GM23338 (cell line): ENCODE results near the gene DGKD. TPM values are rescaled to one million over a fixed set of nuclear protein-coding genes. Genes with fewer than 3 reads are reported as not detected.
A peak's percentile ranks its signal among the peaks of the same experiment; 100 is the strongest.

Source experiments
- ATAC-seq: fragments of 200-7000 bp; cut with Tn5 transposase; 3 replicates; pipeline ENCODE4 v1.9.1; 2020
- DNase-seq: peaks from one replicate; pipeline ENCODE4 v3.0.0-alpha.2; 2015; ENCODE audit warnings: low spot score
- H2AFZ ChIP-seq: fragments of 200-600 bp; sonication (generic); 2 replicates; pipeline ENCODE4 v1.8.0; 2016; ENCODE audit warnings: antibody characterized with exemption, mild to moderate bottlenecking, moderate library complexity
- H3F3A ChIP-seq: fragments of 200-600 bp; sonication (generic); replicated peaks from 2 replicates; pipeline ENCODE4 v1.8.0; 2017; ENCODE audit warnings: antibody characterized with exemption, mixed run types, low read depth
- H3K27ac ChIP-seq: fragments of 200-600 bp; sonication (generic); 2 replicates; pipeline ENCODE4 v1.6.1; 2016; ENCODE audit warnings: low read depth
- H3K27me3 ChIP-seq: fragments of 200-600 bp; sonication (generic); 2 replicates; pipeline ENCODE4 v1.8.0; 2016; ENCODE audit warnings: mild to moderate bottlenecking, mixed run types, moderate library complexity; ENCODE audit not compliant: insufficient read depth
- H3K36me3 ChIP-seq: fragments of 200-600 bp; sonication (generic); 2 replicates; pipeline ENCODE4 v1.8.0; 2016; ENCODE audit warnings: mild to moderate bottlenecking; ENCODE audit not compliant: insufficient read depth
- H3K4me1 ChIP-seq: fragments of 200-600 bp; sonication (generic); 2 replicates; pipeline ENCODE4 v1.8.0; 2016; ENCODE audit warnings: mild to moderate bottlenecking, moderate library complexity; ENCODE audit not compliant: insufficient read depth
- H3K4me2 ChIP-seq: fragments of 200-600 bp; sonication (generic); 2 replicates; pipeline ENCODE4 v1.7.1; 2017; ENCODE audit warnings: mixed run types
- H3K4me3 ChIP-seq: fragments of 200-600 bp; sonication (generic); 2 replicates; pipeline ENCODE4 v1.6.1; 2016; ENCODE audit warnings: mixed run types
- H3K79me2 ChIP-seq: fragments of 200-600 bp; sonication (generic); replicated peaks from 2 replicates; pipeline ENCODE4 v1.8.0; 2017; ENCODE audit warnings: mild to moderate bottlenecking; ENCODE audit not compliant: insufficient read depth
- H3K9me2 ChIP-seq: fragments of 200-600 bp; sonication (generic); 2 replicates; pipeline ENCODE4 v1.8.0; 2017; ENCODE audit not compliant: insufficient read depth
- H4K20me1 ChIP-seq: fragments of 200-600 bp; sonication (generic); replicated peaks from 2 replicates; pipeline ENCODE4 v1.8.0; 2017; ENCODE audit warnings: mild to moderate bottlenecking; ENCODE audit not compliant: insufficient read depth
- H3K27ac Mint-ChIP-seq: 2 replicates; pipeline ENCODE4 v1.8.0; 2020; ENCODE audit warnings: inconsistent platforms, mild to moderate bottlenecking, moderate library complexity, mixed read lengths
- H3K27me3 Mint-ChIP-seq: 3 replicates; pipeline ENCODE4 v1.8.0; 2022; ENCODE audit warnings: low read depth, mild to moderate bottlenecking, moderate library complexity, mixed read lengths, inconsistent platforms; ENCODE audit not compliant: insufficient read depth, poor library complexity
- H3K36me3 Mint-ChIP-seq: 3 replicates; pipeline ENCODE4 v1.8.0; 2021; ENCODE audit warnings: low read depth, mild to moderate bottlenecking, inconsistent platforms, moderate library complexity, mixed read lengths
- H3K4me1 Mint-ChIP-seq: 3 replicates; pipeline ENCODE4 v1.8.0; 2020; ENCODE audit warnings: mild to moderate bottlenecking, inconsistent platforms, mixed read lengths
- H3K4me3 Mint-ChIP-seq: 3 replicates; pipeline ENCODE4 v1.8.0; 2021; ENCODE audit warnings: moderate library complexity, mild to moderate bottlenecking, inconsistent platforms, mixed read lengths
- H3K9me3 Mint-ChIP-seq: 3 replicates; pipeline ENCODE4 v1.8.0; 2020; ENCODE audit warnings: moderate library complexity, mild to moderate bottlenecking, inconsistent platforms, mixed read lengths
- ETS1 ChIP-seq: IDR thresholded peaks from 2 replicates; pipeline ENCODE4 v1.6.1; 2016; ENCODE audit warnings: antibody characterized with exemption
- EZH2 ChIP-seq: fragments of 200-600 bp; sonication (generic); IDR thresholded peaks from one replicate; pipeline ENCODE4 v1.8.0; 2017; ENCODE audit warnings: antibody characterized with exemption, mild to moderate bottlenecking, low read depth; ENCODE audit not compliant: unreplicated experiment
- EZH2phosphoT487 ChIP-seq: fragments of 200-600 bp; sonication (generic); IDR thresholded peaks from one replicate; pipeline ENCODE4 v1.8.1; 2018; ENCODE audit warnings: antibody characterized with exemption; ENCODE audit not compliant: unreplicated experiment
- JUNB ChIP-seq: IDR thresholded peaks from one replicate; pipeline ENCODE4 v1.6.1; 2016; ENCODE audit warnings: antibody characterized with exemption; ENCODE audit not compliant: unreplicated experiment
- NANOG ChIP-seq: IDR thresholded peaks from 2 replicates; pipeline ENCODE4 v1.6.1; 2016; ENCODE audit warnings: antibody characterized with exemption, borderline replicate concordance
- POLR2AphosphoS5 ChIP-seq: IDR thresholded peaks from 2 replicates; pipeline ENCODE4 v1.6.1; 2016; ENCODE audit warnings: antibody characterized with exemption, low read depth
- STAT1 ChIP-seq: IDR thresholded peaks from one replicate; pipeline ENCODE4 v1.6.1; 2016; ENCODE audit warnings: antibody characterized with exemption; ENCODE audit not compliant: unreplicated experiment
- polyA plus RNA-seq: library from polyadenylated mRNA; unstranded; fragments of >200 nt; fragmentation: Nextera tagmentation; extraction: Ambion mirVana; gene quantifications from 2 replicates; pipeline ENCODE4 v1.2.1, GENCODE V29; 2016
- total RNA-seq: library from RNA; depleted of rRNA; stranded (reverse); fragments of >200 nt; shearing (Covaris generic); gene quantifications from 2 replicates; pipeline ENCODE4 v1.2.3, GENCODE V29; 2014
- TF ChIP-seq, protein P1 (sequence below): fragments of 250-450 bp; sonication (Bioruptor Pico); IDR thresholded peaks from 2 replicates; pipeline ENCODE4 v1.5.0; 2020; ENCODE audit warnings: mild to moderate bottlenecking, moderate library complexity
- TF ChIP-seq, protein P2 (sequence below): IDR thresholded peaks from one replicate; pipeline ENCODE4 v1.6.1; 2018; ENCODE audit warnings: antibody characterized with exemption; ENCODE audit not compliant: unreplicated experiment

DGKD gene
- total and polyA plus RNA-seq, 2 experiments from 2014 or later: 11.1 to 23.4 TPM

DNA sequence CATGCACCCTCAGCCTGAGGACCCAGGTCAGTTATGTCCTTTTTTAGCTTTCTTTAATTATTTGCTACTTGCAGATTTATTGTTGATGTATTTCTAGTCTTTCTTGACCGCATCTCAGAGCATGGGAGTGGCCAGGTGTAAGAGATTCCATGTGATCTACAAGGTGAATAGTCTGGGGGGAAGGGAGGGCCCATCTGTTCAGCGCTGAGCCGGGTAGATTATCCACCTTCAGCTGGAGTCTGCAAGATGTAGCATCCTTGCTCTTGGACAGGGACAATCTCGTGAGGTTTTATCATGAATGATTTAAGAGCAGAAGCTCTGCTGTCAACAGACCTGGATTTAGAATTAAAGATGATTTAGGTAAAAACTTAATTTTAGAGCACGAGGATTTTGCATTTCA, 12.0 kb upstream of the DGKD start:
- Histone ChIP-seq H3K4me3 (no peak overlapping the region), H3K9me2 (peaks cover 2% of the 10 kb centered on the region; the same call in 1 of the 2 replicates), H2AFZ (peak overlapping the region; percentile 76), H3K27ac (no peak overlapping the region), H3K79me2 (no peaks in the 10 kb centered on the region), H3K4me1 (no peaks in the 10 kb centered on the region), H3K4me2 (no peak overlapping the region), H4K20me1 (no peaks in the 10 kb centered on the region), H3K27me3 (no peaks in the 10 kb centered on the region), H3K36me3 (no peaks in the 10 kb centered on the region), H3F3A (no peaks in the 10 kb centered on the region)
- H3K9me3 Mint-ChIP-seq: no peaks in the 10 kb centered on the region; the same call in 2 of the 3 replicates
- peaks cover 15% of the 10 kb centered on the region for H3K27me3 Mint-ChIP-seq
- TF ChIP-seq POLR2AphosphoS5 (no peak), ETS1 (no peak), EZH2 (no peak), EZH2phosphoT487 (no peak), NANOG (no peak), STAT1 (no peak), JUNB (no peak)
- TF ChIP-seq, protein P1, sequence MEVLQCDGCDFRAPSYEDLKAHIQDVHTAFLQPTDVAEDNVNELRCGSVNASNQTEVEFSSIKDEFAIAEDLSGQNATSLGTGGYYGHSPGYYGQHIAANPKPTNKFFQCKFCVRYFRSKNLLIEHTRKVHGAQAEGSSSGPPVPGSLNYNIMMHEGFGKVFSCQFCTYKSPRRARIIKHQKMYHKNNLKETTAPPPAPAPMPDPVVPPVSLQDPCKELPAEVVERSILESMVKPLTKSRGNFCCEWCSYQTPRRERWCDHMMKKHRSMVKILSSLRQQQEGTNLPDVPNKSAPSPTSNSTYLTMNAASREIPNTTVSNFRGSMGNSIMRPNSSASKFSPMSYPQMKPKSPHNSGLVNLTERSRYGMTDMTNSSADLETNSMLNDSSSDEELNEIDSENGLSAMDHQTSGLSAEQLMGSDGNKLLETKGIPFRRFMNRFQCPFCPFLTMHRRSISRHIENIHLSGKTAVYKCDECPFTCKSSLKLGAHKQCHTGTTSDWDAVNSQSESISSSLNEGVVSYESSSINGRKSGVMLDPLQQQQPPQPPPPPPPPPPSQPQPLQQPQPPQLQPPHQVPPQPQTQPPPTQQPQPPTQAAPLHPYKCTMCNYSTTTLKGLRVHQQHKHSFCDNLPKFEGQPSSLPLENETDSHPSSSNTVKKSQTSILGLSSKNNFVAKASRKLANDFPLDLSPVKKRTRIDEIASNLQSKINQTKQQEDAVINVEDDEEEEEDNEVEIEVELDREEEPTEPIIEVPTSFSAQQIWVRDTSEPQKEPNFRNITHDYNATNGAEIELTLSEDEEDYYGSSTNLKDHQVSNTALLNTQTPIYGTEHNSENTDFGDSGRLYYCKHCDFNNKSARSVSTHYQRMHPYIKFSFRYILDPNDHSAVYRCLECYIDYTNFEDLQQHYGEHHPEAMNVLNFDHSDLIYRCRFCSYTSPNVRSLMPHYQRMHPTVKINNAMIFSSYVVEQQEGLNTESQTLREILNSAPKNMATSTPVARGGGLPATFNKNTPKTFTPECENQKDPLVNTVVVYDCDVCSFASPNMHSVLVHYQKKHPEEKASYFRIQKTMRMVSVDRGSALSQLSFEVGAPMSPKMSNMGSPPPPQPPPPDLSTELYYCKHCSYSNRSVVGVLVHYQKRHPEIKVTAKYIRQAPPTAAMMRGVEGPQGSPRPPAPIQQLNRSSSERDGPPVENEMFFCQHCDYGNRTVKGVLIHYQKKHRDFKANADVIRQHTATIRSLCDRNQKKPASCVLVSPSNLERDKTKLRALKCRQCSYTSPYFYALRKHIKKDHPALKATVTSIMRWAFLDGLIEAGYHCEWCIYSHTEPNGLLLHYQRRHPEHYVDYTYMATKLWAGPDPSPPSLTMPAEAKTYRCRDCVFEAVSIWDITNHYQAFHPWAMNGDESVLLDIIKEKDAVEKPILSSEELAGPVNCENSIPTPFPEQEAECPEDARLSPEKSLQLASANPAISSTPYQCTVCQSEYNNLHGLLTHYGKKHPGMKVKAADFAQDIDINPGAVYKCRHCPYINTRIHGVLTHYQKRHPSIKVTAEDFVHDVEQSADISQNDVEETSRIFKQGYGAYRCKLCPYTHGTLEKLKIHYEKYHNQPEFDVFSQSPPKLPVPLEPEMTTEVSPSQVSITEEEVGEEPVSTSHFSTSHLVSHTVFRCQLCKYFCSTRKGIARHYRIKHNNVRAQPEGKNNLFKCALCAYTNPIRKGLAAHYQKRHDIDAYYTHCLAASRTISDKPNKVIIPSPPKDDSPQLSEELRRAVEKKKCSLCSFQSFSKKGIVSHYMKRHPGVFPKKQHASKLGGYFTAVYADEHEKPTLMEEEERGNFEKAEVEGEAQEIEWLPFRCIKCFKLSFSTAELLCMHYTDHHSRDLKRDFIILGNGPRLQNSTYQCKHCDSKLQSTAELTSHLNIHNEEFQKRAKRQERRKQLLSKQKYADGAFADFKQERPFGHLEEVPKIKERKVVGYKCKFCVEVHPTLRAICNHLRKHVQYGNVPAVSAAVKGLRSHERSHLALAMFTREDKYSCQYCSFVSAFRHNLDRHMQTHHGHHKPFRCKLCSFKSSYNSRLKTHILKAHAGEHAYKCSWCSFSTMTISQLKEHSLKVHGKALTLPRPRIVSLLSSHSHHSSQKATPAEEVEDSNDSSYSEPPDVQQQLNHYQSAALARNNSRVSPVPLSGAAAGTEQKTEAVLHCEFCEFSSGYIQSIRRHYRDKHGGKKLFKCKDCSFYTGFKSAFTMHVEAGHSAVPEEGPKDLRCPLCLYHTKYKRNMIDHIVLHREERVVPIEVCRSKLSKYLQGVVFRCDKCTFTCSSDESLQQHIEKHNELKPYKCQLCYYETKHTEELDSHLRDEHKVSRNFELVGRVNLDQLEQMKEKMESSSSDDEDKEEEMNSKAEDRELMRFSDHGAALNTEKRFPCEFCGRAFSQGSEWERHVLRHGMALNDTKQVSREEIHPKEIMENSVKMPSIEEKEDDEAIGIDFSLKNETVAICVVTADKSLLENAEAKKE (CRISPR knock-in tag): no peak
- TF ChIP-seq, protein P2, sequence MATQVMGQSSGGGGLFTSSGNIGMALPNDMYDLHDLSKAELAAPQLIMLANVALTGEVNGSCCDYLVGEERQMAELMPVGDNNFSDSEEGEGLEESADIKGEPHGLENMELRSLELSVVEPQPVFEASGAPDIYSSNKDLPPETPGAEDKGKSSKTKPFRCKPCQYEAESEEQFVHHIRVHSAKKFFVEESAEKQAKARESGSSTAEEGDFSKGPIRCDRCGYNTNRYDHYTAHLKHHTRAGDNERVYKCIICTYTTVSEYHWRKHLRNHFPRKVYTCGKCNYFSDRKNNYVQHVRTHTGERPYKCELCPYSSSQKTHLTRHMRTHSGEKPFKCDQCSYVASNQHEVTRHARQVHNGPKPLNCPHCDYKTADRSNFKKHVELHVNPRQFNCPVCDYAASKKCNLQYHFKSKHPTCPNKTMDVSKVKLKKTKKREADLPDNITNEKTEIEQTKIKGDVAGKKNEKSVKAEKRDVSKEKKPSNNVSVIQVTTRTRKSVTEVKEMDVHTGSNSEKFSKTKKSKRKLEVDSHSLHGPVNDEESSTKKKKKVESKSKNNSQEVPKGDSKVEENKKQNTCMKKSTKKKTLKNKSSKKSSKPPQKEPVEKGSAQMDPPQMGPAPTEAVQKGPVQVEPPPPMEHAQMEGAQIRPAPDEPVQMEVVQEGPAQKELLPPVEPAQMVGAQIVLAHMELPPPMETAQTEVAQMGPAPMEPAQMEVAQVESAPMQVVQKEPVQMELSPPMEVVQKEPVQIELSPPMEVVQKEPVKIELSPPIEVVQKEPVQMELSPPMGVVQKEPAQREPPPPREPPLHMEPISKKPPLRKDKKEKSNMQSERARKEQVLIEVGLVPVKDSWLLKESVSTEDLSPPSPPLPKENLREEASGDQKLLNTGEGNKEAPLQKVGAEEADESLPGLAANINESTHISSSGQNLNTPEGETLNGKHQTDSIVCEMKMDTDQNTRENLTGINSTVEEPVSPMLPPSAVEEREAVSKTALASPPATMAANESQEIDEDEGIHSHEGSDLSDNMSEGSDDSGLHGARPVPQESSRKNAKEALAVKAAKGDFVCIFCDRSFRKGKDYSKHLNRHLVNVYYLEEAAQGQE: no peak
- no peaks in the 10 kb centered on the region for H3K36me3 Mint-ChIP-seq
- H3K4me1 Mint-ChIP-seq: peaks cover 3% of the 10 kb centered on the region; the same call in 2 of the 3 replicates
- no peak overlapping the region for H3K27ac Mint-ChIP-seq
- DNase-seq (no peak), ATAC-seq (no peak)
- H3K4me3 Mint-ChIP-seq: no peak overlapping the region
